Chondrocyte (in vitro differentiated cells): Measurements from ENCODE around the gene RASGRF1. TPM values are rescaled to one million over a fixed set of nuclear protein-coding genes. Genes with fewer than 3 reads are reported as not detected.

ENCODE experiments used
- DNase-seq: peaks from one replicate; pipeline ENCODE4 v3.0.0; 2021; ENCODE audit warnings: mixed read lengths, low spot score
- H3K27ac Mint-ChIP-seq: one replicate; pipeline ENCODE4 v1.8.0; 2021; ENCODE audit warnings: mild to moderate bottlenecking, moderate library complexity, mixed read lengths; ENCODE audit not compliant: unreplicated experiment
- H3K27me3 Mint-ChIP-seq: 2 replicates; pipeline ENCODE4 v1.8.0; 2021; ENCODE audit warnings: low read depth, mixed read lengths
- H3K36me3 Mint-ChIP-seq: 2 replicates; pipeline ENCODE4 v1.8.0; 2021; ENCODE audit warnings: low read depth, mixed read lengths
- H3K4me1 Mint-ChIP-seq: 2 replicates; pipeline ENCODE4 v1.8.0; 2021; ENCODE audit warnings: low read depth, mild to moderate bottlenecking, mixed read lengths
- H3K4me3 Mint-ChIP-seq: one replicate; pipeline ENCODE4 v1.8.0; 2021; ENCODE audit warnings: mild to moderate bottlenecking, moderate library complexity, mixed read lengths; ENCODE audit not compliant: unreplicated experiment
- H3K9me3 Mint-ChIP-seq: 2 replicates; pipeline ENCODE4 v1.8.0; 2021; ENCODE audit warnings: low read depth, mixed read lengths
- CTCF ChIP-seq: fragments of 200-600 bp; sonication (generic); IDR thresholded peaks from 2 replicates; pipeline ENCODE4 v1.5.0; 2021; ENCODE audit warnings: antibody characterized with exemption, mild to moderate bottlenecking, moderate library complexity
- total RNA-seq: library from RNA; stranded (reverse); gene quantifications from 3 replicates; pipeline ENCODE4 v1.2.1, GENCODE V29; 2021

RASGRF1 gene
- total RNA-seq, 1 donor from 2014 or later: 0.10 TPM

GRCh38 chr15:79004336-79004735 lies 86.2 kb downstream of the RASGRF1 start:
- DNase-seq: no peak

GRCh38 chr15:79003896-79004295 lies 86.7 kb downstream of the RASGRF1 start:
- Mint-ChIP-seq H3K27ac (no peak overlapping the region), H3K4me1 (peaks cover 24% of the 10 kb centered on the region), H3K27me3 (no peaks in the 10 kb centered on the region), H3K4me3 (no peak overlapping the region), H3K36me3 (no peaks in the 10 kb centered on the region), H3K9me3 (no peaks in the 10 kb centered on the region)
- TF ChIP-seq CTCF: no peak
- DNase-seq: no peak

More at GRCh38 chr15:79004336-79004735, 86.2 kb downstream of the RASGRF1 start:
- Mint-ChIP-seq H3K4me1 (peaks cover 24% of the 10 kb centered on the region), H3K27ac (peak overlapping the region; percentile 12), H3K27me3 (no peaks in the 10 kb centered on the region), H3K9me3 (no peaks in the 10 kb centered on the region), H3K4me3 (no peak overlapping the region), H3K36me3 (no peaks in the 10 kb centered on the region)
- no peak for TF ChIP-seq CTCF

DNA sequence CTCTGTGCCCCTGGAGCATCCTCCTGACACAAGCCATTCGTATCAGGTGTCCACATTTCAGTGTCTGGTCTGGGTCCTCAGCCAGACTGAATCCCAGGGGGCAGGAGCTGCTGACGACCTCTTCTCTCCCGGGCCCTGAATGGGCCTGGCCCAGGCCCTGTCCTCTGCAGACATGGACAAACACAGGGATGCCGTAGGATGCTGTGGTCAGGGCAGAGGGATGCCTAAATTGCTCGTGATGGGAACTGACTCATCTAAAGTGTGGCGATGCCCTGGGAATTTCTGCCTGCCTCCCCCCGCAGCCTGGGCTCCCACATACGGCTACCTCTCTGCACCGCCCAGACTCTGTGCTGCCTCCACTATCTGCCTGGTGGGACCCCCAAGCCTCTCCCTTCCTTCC lies 87.3 kb downstream of the RASGRF1 start:
- Mint-ChIP-seq H3K4me1 (peaks cover 24% of the 10 kb centered on the region), H3K4me3 (no peak overlapping the region), H3K9me3 (no peaks in the 10 kb centered on the region), H3K27me3 (no peaks in the 10 kb centered on the region), H3K36me3 (no peaks in the 10 kb centered on the region), H3K27ac (no peak overlapping the region)
- TF ChIP-seq CTCF: no peak
- DNase-seq: no peak

GRCh38 chr15:79002581-79002980 lies 88.0 kb downstream of the RASGRF1 start:
- no peak overlapping the region for H3K27ac Mint-ChIP-seq
- H3K4me3 Mint-ChIP-seq: no peak overlapping the region
- H3K9me3 Mint-ChIP-seq: no peaks in the 10 kb centered on the region
- DNase-seq: no peak
- no peaks in the 10 kb centered on the region for H3K27me3 Mint-ChIP-seq
- H3K4me1 Mint-ChIP-seq: peaks cover 24% of the 10 kb centered on the region
- TF ChIP-seq CTCF: no peak
- H3K36me3 Mint-ChIP-seq: no peaks in the 10 kb centered on the region

DNA sequence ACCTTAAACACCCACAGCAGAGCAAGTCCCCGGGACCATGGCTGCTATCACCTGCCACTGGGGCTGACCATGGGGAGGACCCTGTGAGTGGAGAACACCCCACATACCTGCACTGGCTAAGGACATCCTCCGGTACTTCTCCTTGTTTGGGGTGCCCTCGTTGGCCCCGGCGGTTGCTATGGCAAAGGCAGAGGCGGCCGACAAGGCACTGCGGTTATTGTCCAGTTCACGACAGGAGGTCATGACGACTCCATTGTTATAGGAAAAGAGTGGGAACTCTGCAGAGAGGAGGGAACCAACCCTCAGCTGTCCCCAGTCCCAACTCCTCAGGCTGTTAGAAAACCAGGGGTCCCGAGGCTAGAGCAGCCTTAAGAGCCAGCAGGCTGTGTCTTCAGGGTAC lies 90.9 kb downstream of the RASGRF1 start:
- no peak for TF ChIP-seq CTCF

More for the DNA sequence above, 90.9 kb downstream of the RASGRF1 start:
- no peak overlapping the region for H3K4me3 Mint-ChIP-seq
- H3K4me1 Mint-ChIP-seq: peaks cover 27% of the 10 kb centered on the region
- DNase-seq: no peak
- no peaks in the 10 kb centered on the region for H3K36me3 Mint-ChIP-seq
- no peaks in the 10 kb centered on the region for H3K9me3 Mint-ChIP-seq
- H3K27me3 Mint-ChIP-seq: no peaks in the 10 kb centered on the region
- no peak overlapping the region for H3K27ac Mint-ChIP-seq
